ENCODE data around the gene CEACAM6. TPM values are rescaled to one million over a fixed set of nuclear protein-coding genes. Genes with fewer than 3 reads are reported as not detected.

The CEACAM6 gene
- total and polyA plus RNA-seq, 2 donors (not counting 1 experiment from before 2014, with no cell fraction given) = not detected

DNA sequence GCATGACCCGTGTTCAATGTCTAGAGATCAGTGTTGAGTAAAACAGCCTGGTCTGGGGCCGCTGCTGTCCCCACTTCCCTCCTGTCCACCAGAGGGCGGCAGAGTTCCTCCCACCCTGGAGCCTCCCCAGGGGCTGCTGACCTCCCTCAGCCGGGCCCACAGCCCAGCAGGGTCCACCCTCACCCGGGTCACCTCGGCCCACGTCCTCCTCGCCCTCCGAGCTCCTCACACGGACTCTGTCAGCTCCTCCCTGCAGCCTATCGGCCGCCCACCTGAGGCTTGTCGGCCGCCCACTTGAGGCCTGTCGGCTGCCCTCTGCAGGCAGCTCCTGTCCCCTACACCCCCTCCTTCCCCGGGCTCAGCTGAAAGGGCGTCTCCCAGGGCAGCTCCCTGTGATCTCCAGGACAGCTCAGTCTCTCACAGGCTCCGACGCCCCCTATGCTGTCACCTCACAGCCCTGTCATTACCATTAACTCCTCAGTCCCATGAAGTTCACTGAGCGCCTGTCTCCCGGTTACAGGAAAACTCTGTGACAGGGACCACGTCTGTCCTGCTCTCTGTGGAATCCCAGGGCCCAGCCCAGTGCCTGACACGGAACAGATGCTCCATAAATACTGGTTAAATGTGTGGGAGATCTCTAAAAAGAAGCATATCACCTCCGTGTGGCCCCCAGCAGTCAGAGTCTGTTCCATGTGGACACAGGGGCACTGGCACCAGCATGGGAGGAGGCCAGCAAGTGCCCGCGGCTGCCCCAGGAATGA lies 48.4 kb upstream of the CEACAM6 start:
- H3K4me2 ChIP-seq (replicated peaks; ENCODE audit: low read depth, low read length, poor library complexity, severe bottlenecking) = peak overlapping the region; percentile 77
- peak overlapping the region in 4 of 5 experiments; percentile 20 to 51 (median 35) for H3K4me3 ChIP-seq (ENCODE audit: control extremely low read depth in 1 of 5, extremely low read depth in 1 of 5, insufficient read depth in 1 of 5, low read depth in 2 of 5, low read length in 4 of 5)
- DNase-seq = peak; percentile 83
- 19% methylated on average over 25 of the region's 26 CpGs for WGBS (ENCODE audit: insufficient coverage)
- ATAC-seq (ENCODE audit: low read depth) = peak; percentile 85
- peaks cover 0 to 4% of the 10 kb centered on the region in 2 donors for H3K4me1 ChIP-seq (ENCODE audit: control insufficient read depth in 2 of 2, insufficient read depth in 2 of 2, low read length in 2 of 2)
- peak overlapping the region; percentile 71 for H3K4me3 Mint-ChIP-seq
- POLR2A ChIA-PET = no interaction called here
- H3K9me3 Mint-ChIP-seq (ENCODE audit: insufficient read depth) = no peaks in the 10 kb centered on the region
- H3K4me1 Mint-ChIP-seq = peaks cover 4% of the 10 kb centered on the region
- no peaks in the 10 kb centered on the region for H4K20me1 ChIP-seq (ENCODE audit: control insufficient read depth, insufficient read depth, low read length, poor library complexity, severe bottlenecking)
- no peaks in the 10 kb centered on the region for H3K36me3 ChIP-seq (replicated peaks in 1 of 2; ENCODE audit: control extremely low read depth in 1 of 2, control insufficient read depth in 1 of 2, extremely low read depth in 1 of 2, insufficient read depth in 2 of 2, low read length in 1 of 2)
- peak overlapping the region; percentile 44 for H3K9ac ChIP-seq (ENCODE audit: low read length)
- peaks cover 51% of the 10 kb centered on the region for H3K27me3 Mint-ChIP-seq
- H3K27me3 ChIP-seq (replicated peaks in 1 of 4; ENCODE audit: control extremely low read depth in 1 of 4, control insufficient read depth in 3 of 4, insufficient read depth in 4 of 4, low read length in 3 of 4) = peaks cover 0 to 29% (median 7%) of the 10 kb centered on the region in 4 experiments
- TF ChIP-seq, protein P1, sequence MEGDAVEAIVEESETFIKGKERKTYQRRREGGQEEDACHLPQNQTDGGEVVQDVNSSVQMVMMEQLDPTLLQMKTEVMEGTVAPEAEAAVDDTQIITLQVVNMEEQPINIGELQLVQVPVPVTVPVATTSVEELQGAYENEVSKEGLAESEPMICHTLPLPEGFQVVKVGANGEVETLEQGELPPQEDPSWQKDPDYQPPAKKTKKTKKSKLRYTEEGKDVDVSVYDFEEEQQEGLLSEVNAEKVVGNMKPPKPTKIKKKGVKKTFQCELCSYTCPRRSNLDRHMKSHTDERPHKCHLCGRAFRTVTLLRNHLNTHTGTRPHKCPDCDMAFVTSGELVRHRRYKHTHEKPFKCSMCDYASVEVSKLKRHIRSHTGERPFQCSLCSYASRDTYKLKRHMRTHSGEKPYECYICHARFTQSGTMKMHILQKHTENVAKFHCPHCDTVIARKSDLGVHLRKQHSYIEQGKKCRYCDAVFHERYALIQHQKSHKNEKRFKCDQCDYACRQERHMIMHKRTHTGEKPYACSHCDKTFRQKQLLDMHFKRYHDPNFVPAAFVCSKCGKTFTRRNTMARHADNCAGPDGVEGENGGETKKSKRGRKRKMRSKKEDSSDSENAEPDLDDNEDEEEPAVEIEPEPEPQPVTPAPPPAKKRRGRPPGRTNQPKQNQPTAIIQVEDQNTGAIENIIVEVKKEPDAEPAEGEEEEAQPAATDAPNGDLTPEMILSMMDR (IDR thresholded peaks at IDR 0.05) = peak; percentile 98
- no peak for TF ChIP-seq EZH2 (IDR thresholded peaks at IDR 0.05; ENCODE audit: borderline replicate concordance, insufficient read depth, low read depth, low read length, poor library complexity, severe bottlenecking)
- H3K9me3 ChIP-seq (ENCODE audit: control extremely low read depth in 1 of 3, control insufficient read depth in 2 of 3, insufficient read depth in 1 of 3, low read length in 2 of 3) = peaks cover 0 to 13% (median 0%) of the 10 kb centered on the region in 3 donors
- H3K79me2 ChIP-seq (ENCODE audit: control insufficient read depth, insufficient read depth, low read length) = no peaks in the 10 kb centered on the region
- H3K27ac Mint-ChIP-seq = no peak overlapping the region
- H3K27ac ChIP-seq (ENCODE audit: low read length in 2 of 2) = no peak overlapping the region
- peak overlapping the region; percentile 87 for H2AFZ ChIP-seq (ENCODE audit: insufficient read depth, low read depth, low read length, poor library complexity, severe bottlenecking)
- intact Hi-C loops (cut with micrococcal nuclease) = loop anchor here (1.0 kb wide), 1 partner anchor 78 kb away; no protein-coding TSS in a partner anchor
- CTCF ChIA-PET = interaction anchor here (0.6 to 1.8 kb wide), 11 partner anchors 8 to 69 kb away, joined by 3 to 9 read pairs (median 3); no protein-coding TSS in a partner anchor

DNA sequence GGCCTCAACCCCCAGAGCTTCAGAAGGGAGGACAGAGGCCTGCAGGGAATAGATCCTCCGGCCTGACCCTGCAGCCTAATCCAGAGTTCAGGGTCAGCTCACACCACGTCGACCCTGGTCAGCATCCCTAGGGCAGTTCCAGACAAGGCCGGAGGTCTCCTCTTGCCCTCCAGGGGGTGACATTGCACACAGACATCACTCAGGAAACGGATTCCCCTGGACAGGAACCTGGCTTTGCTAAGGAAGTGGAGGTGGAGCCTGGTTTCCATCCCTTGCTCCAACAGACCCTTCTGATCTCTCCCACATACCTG lies 47.9 kb upstream of the CEACAM6 start:
- Histone ChIP-seq H3K9me3 (ENCODE audit: control extremely low read depth in 1 of 3, control insufficient read depth in 2 of 3, insufficient read depth in 1 of 3, low read length in 2 of 3) (peaks cover 0 to 13% (median 0%) of the 10 kb centered on the region in 3 donors), H3K36me3 (replicated peaks in 1 of 2; ENCODE audit: control extremely low read depth in 1 of 2, control insufficient read depth in 1 of 2, extremely low read depth in 1 of 2, insufficient read depth in 2 of 2, low read length in 1 of 2) (no peaks in the 10 kb centered on the region), H3K9ac (ENCODE audit: low read length) (no peak overlapping the region), H3K4me2 (replicated peaks; ENCODE audit: low read depth, low read length, poor library complexity, severe bottlenecking) (no peak overlapping the region), H3K4me3 (ENCODE audit: control extremely low read depth in 1 of 5, extremely low read depth in 1 of 5, insufficient read depth in 1 of 5, low read depth in 2 of 5, low read length in 4 of 5) (no peak overlapping the region), H3K27me3 (replicated peaks in 1 of 4; ENCODE audit: control extremely low read depth in 1 of 4, control insufficient read depth in 3 of 4, insufficient read depth in 4 of 4, low read length in 3 of 4) (peaks cover 0 to 31% (median 7%) of the 10 kb centered on the region in 4 experiments), H2AFZ (ENCODE audit: insufficient read depth, low read depth, low read length, poor library complexity, severe bottlenecking) (no peak overlapping the region), H3K79me2 (ENCODE audit: control insufficient read depth, insufficient read depth, low read length) (no peaks in the 10 kb centered on the region), H3K4me1 (ENCODE audit: control insufficient read depth in 2 of 2, insufficient read depth in 2 of 2, low read length in 2 of 2) (peaks cover 0 to 4% of the 10 kb centered on the region in 2 donors), H3K27ac (ENCODE audit: low read length in 2 of 2) (no peak overlapping the region), H4K20me1 (ENCODE audit: control insufficient read depth, insufficient read depth, low read length, poor library complexity, severe bottlenecking) (no peaks in the 10 kb centered on the region)
- 75% methylated on average over 5 of the region's 5 CpGs for WGBS (ENCODE audit: insufficient coverage)
- peaks cover 56% of the 10 kb centered on the region for H3K27me3 Mint-ChIP-seq
- H3K4me3 Mint-ChIP-seq = no peak overlapping the region
- CTCF ChIA-PET = interaction anchor here (0.6 to 1.8 kb wide), 11 partner anchors 9 to 69 kb away, joined by 3 to 9 read pairs (median 3); no protein-coding TSS in a partner anchor
- peaks cover 4% of the 10 kb centered on the region for H3K4me1 Mint-ChIP-seq
- DNase-seq = no peak
- POLR2A ChIA-PET = no interaction called here
- intact Hi-C loops (cut with micrococcal nuclease) = no loop called here
- TF ChIP-seq EZH2 (IDR thresholded peaks at IDR 0.05; ENCODE audit: borderline replicate concordance, insufficient read depth, low read depth, low read length, poor library complexity, severe bottlenecking) = no peak
- TF ChIP-seq, protein P1 (IDR thresholded peaks at IDR 0.05) = no peak
- no peak for ATAC-seq (ENCODE audit: low read depth)
- H3K27ac Mint-ChIP-seq = no peak overlapping the region
- no peaks in the 10 kb centered on the region for H3K9me3 Mint-ChIP-seq (ENCODE audit: insufficient read depth)
